Naive thymus-derived CD4-positive, alpha-beta T cell (primary cell): ENCODE data around the gene LRRC4C. TPM values are rescaled to one million over a fixed set of nuclear protein-coding genes. Genes with fewer than 3 reads are reported as not detected.

Experiments
- ATAC-seq: fragments of 150-1000 bp; cut with Tn5 transposase; 2 replicates; pipeline ENCODE4 v1.10.0; 2021; ENCODE audit warnings: mild to moderate bottlenecking, moderate library complexity
- CTCF ChIA-PET: fragments of 350-600 bp; sonication (Branson Sonifier 250); formaldehyde crosslinking; loops from one replicate; lab custom pipeline; 2021; ENCODE audit warnings: antibody characterized with exemption; lab: Charles Lee
- POLR2A ChIA-PET: fragments of 350-600 bp; sonication (Branson Sonifier 250); formaldehyde crosslinking; loops from one replicate; lab custom pipeline; 2021; ENCODE audit warnings: antibody characterized with exemption, inconsistent platforms; lab: Charles Lee
- DNase-seq, 9 donors: peaks; one replicate each; pipeline versions ENCODE4 v3.0.0 to v3.0.0-alpha.2; 2020 to 2022; ENCODE audit warnings: mixed read lengths in 1 of 9
- H3K27ac ChIP-seq: one replicate; pipeline ENCODE4 v1.7.0; 2013; ENCODE audit warnings: mild to moderate bottlenecking, low read depth, low read length, moderate library complexity
- H3K27me3 ChIP-seq, 2 donors: one replicate each; pipeline ENCODE4 v1.7.0; 2013; ENCODE audit warnings: low read length in 2 of 2, mild to moderate bottlenecking in 2 of 2, moderate library complexity in 2 of 2; ENCODE audit not compliant: control insufficient read depth in 2 of 2, insufficient read depth in 2 of 2
- H3K36me3 ChIP-seq, 3 experiments: 1 replicate in 2 of 3; 2 replicates in 1 of 3; pipeline ENCODE4 v1.7.0; 2013; ENCODE audit warnings: low read length in 3 of 3, mild to moderate bottlenecking in 3 of 3, moderate library complexity in 1 of 3; ENCODE audit not compliant: insufficient read depth in 3 of 3, control insufficient read depth in 2 of 3
- H3K4me1 ChIP-seq, 2 donors: one replicate each; pipeline ENCODE4 v1.7.0; 2013; ENCODE audit warnings: low read length in 2 of 2, mild to moderate bottlenecking in 2 of 2, moderate library complexity in 1 of 2; ENCODE audit not compliant: control insufficient read depth in 2 of 2, insufficient read depth in 2 of 2
- H3K4me3 ChIP-seq: 2 replicates; pipeline ENCODE4 v1.7.0; 2013; ENCODE audit warnings: mild to moderate bottlenecking, low read length
- H3K9me3 ChIP-seq, 3 experiments: 1 replicate in 2 of 3; 2 replicates in 1 of 3; pipeline ENCODE4 v1.7.0; 2013; ENCODE audit warnings: low read length in 3 of 3; ENCODE audit not compliant: control insufficient read depth in 2 of 3
- H3K27ac Mint-ChIP-seq, 9 donors: one replicate each; pipeline ENCODE4 v1.8.0; 2020 to 2022; ENCODE audit warnings: mixed read lengths in 9 of 9, mild to moderate bottlenecking in 8 of 9, moderate library complexity in 5 of 9, inconsistent platforms in 2 of 9
- H3K27me3 Mint-ChIP-seq, 5 donors: one replicate each; pipeline ENCODE4 v1.8.0; 2021 to 2022; ENCODE audit warnings: mixed read lengths in 5 of 5, mild to moderate bottlenecking in 1 of 5
- H3K36me3 Mint-ChIP-seq, 5 donors: one replicate each; pipeline ENCODE4 v1.8.0; 2020 to 2022; ENCODE audit warnings: mixed read lengths in 5 of 5, mild to moderate bottlenecking in 3 of 5, inconsistent platforms in 1 of 5
- H3K4me1 Mint-ChIP-seq, 7 donors: one replicate each; pipeline ENCODE4 v1.8.0; 2020 to 2022; ENCODE audit warnings: mixed read lengths in 7 of 7, mild to moderate bottlenecking in 3 of 7, inconsistent platforms in 1 of 7
- H3K4me3 Mint-ChIP-seq, 10 donors: one replicate each; pipeline ENCODE4 v1.8.0; 2020 to 2022; ENCODE audit warnings: mild to moderate bottlenecking in 10 of 10, mixed read lengths in 10 of 10, moderate library complexity in 6 of 10, inconsistent platforms in 2 of 10
- H3K9me3 Mint-ChIP-seq, 11 donors: one replicate each; pipeline ENCODE4 v1.8.0; 2020 to 2022; ENCODE audit warnings: mixed read lengths in 11 of 11, mild to moderate bottlenecking in 4 of 11, inconsistent platforms in 1 of 11, moderate library complexity in 1 of 11
- intact Hi-C, 2 donors: fragments of 100-400 bp; cut with micrococcal nuclease; formaldehyde crosslinking; loops; one replicate each; pipeline ENCODE4 v1.15.1; 2023
- polyA plus RNA-seq, 2 donors: library from polyadenylated mRNA; unstranded; fragments of 300-500 nt; fragmentation: Illumina TruSeq; gene quantifications; one replicate each; pipeline ENCODE4 v1.2.3, GENCODE V29; 2021
- total RNA-seq, 6 experiments: library from RNA in 5 of 6; stranded (reverse) in 5 of 6; gene quantifications; 1 replicate in 5 of 6; 2 replicates in 1 of 6; pipeline ENCODE4 v1.2.3 and lab custom pipeline; 2021 to 2026

Gene LRRC4C
- total and polyA plus RNA-seq, 7 experiments from 2014 or later: not detected

DNA sequence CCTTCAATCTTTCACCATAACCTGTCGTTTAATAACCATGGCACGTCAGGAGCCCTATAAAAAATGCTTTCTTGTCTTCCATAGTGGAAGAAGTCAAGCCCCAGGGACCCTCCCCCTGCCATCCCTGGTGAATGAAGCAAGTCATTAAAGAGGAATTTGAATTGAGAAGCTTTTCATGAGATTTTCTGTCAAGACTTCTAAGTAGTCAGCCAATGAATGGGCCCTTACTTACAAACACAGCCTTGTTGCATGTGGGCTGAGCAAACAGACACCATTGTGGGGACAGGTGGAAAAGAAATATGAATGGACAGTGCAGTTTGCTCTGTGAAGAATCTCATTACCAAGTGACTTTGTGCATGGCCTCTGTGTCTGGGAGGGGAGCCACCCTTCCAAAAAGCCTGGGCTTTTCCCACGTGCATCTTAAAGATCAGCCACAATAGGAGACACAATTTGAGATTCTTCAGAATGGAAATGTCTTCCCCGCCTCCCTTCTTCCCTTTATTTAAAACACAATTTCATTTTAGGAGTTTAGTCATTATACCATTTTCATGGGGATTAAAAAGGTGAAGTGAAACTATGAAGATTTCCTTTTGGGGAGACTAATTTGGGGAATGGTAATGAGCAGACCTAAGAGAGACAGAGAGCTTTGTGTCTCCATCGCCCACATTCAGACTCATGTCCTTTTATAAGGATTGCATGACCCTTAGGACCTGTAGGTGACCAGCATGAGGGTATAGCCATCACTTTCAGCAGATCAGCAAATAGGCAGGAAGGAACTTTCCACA, 152.0 kb downstream of the LRRC4C start:
- intact Hi-C loops: no loop called here
- Mint-ChIP-seq H3K36me3 (no peaks in the 10 kb centered on the region), H3K27ac (no peak overlapping the region), H3K4me1 (no peaks in the 10 kb centered on the region), H3K27me3 (no peaks in the 10 kb centered on the region), H3K4me3 (no peak overlapping the region), H3K9me3 (peaks cover 2 to 16% (median 9%) of the 10 kb centered on the region in 11 donors)
- ATAC-seq (no peak), DNase-seq (no peak)
- Histone ChIP-seq H3K4me3 (no peak overlapping the region), H3K27ac (no peak overlapping the region), H3K27me3 (no peaks in the 10 kb centered on the region), H3K36me3 (no peaks in the 10 kb centered on the region), H3K9me3 (no peaks in the 10 kb centered on the region), H3K4me1 (no peaks in the 10 kb centered on the region)
- CTCF ChIA-PET: no interaction called here
- POLR2A ChIA-PET: no interaction called here

DNA sequence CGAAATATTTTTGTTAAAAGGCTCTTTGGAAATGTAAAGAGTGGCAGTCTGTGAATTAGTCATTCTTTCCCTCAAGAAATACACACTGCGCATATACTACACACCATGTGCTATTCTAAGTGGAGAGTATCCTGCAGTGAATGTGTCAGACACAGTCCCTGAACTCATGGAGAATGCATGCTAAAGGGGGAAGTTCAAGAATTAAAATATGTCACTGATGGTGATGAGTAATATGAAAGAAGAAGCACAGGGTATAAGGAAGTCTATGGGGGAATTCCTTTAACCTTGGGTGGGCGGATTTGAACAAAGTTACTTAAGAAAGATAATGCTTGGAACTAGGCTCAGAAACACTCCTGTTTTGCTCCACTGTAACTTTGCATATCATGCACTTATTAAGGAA, 153.0 kb downstream of the LRRC4C start:
- H3K27me3 ChIP-seq: no peaks in the 10 kb centered on the region
- H3K4me1 Mint-ChIP-seq: no peaks in the 10 kb centered on the region
- no peaks in the 10 kb centered on the region for H3K36me3 ChIP-seq
- H3K36me3 Mint-ChIP-seq: no peaks in the 10 kb centered on the region
- POLR2A ChIA-PET: no interaction called here
- no peaks in the 10 kb centered on the region for H3K4me1 ChIP-seq
- H3K27ac ChIP-seq: no peak overlapping the region
- H3K9me3 Mint-ChIP-seq: peaks cover 2 to 11% (median 8%) of the 10 kb centered on the region in 11 donors
- no peak for ATAC-seq
- CTCF ChIA-PET: no interaction called here
- H3K9me3 ChIP-seq: no peaks in the 10 kb centered on the region
- no peak overlapping the region for H3K4me3 Mint-ChIP-seq
- intact Hi-C loops: no loop called here
- no peak for DNase-seq
- H3K4me3 ChIP-seq: no peak overlapping the region
- H3K27ac Mint-ChIP-seq: no peak overlapping the region
- no peaks in the 10 kb centered on the region for H3K27me3 Mint-ChIP-seq

DNA sequence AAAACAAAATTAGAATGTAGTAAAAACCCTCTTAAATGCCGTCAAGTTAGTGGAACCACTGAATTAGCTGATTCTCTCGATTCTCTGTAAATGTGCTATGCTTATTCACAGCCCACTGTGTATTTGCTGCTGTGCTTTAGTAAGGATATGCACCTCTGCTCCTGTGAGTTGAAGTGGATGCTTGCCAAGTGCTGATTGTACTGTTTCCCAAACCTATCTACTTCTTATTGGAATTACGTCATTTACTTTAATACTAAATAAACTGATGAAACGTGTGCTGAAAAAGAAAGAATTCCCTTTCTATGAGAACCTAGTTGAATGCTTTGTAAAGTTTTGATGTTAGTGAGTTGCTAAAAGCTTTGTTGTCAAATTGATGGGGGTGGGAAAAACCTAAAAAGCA, 158.4 kb downstream of the LRRC4C start:
- Mint-ChIP-seq H3K9me3 (peaks cover 0 to 6% (median 2%) of the 10 kb centered on the region in 11 donors), H3K36me3 (no peaks in the 10 kb centered on the region), H3K4me3 (no peak overlapping the region), H3K27me3 (no peaks in the 10 kb centered on the region), H3K4me1 (no peaks in the 10 kb centered on the region), H3K27ac (no peak overlapping the region)
- ATAC-seq (no peak), DNase-seq (no peak)
- intact Hi-C loops: no loop called here
- CTCF ChIA-PET: no interaction called here
- H3K36me3 ChIP-seq: no peaks in the 10 kb centered on the region
- H3K27me3 ChIP-seq: no peaks in the 10 kb centered on the region
- POLR2A ChIA-PET: no interaction called here
- no peaks in the 10 kb centered on the region for H3K4me1 ChIP-seq
- no peak overlapping the region for H3K4me3 ChIP-seq
- no peak overlapping the region for H3K27ac ChIP-seq
- no peaks in the 10 kb centered on the region for H3K9me3 ChIP-seq

DNA sequence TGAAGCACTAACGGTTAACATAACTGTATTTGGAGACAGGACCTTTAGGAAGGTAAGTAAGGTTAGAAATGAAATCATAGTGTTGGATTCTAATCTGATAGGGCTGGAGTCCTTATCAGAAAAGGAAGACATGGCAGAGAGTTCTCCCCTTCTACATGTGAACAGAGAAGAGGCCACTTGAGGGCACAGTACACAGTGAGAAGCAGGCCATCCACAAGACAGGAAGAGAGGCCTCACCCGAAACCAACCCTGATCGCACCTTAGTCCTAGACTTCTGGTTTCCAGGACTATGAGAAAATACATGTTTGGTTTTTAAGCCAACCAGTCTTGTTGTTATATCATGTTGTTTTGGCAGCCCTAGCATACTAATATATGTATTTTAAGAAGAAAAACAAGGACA, 170.0 kb downstream of the LRRC4C start:
- H3K27ac ChIP-seq: no peak overlapping the region
- Mint-ChIP-seq H3K4me1 (no peaks in the 10 kb centered on the region), H3K9me3 (peaks cover 0 to 23% (median 3%) of the 10 kb centered on the region in 11 donors), H3K27me3 (no peaks in the 10 kb centered on the region), H3K4me3 (no peak overlapping the region), H3K36me3 (no peaks in the 10 kb centered on the region), H3K27ac (no peak overlapping the region)
- no peak for DNase-seq
- no peaks in the 10 kb centered on the region for H3K27me3 ChIP-seq
- no peak overlapping the region for H3K4me3 ChIP-seq
- H3K9me3 ChIP-seq: no peaks in the 10 kb centered on the region
- CTCF ChIA-PET: no interaction called here
- intact Hi-C loops: no loop called here
- H3K4me1 ChIP-seq: no peaks in the 10 kb centered on the region
- ATAC-seq: no peak
- POLR2A ChIA-PET: no interaction called here
- no peaks in the 10 kb centered on the region for H3K36me3 ChIP-seq

DNA sequence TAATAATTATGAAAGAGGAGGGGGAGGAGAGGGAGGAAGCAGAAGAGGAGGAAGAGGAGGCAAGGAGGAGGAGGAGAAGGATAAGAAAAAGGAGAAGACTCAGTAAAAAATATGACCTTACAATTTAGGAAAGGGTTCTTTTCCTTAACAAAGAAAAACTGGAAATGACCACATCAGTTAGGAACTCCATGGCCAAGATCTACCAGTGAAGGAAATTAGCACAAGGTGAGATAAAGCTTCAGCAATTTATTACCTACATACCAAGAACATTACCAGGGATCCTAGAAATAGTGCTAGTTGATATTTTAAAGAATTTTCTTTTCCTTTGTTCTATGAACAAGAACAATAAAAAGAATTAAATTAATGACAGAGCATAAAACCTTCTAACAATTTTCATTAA, 172.7 kb downstream of the LRRC4C start:
- H3K27ac Mint-ChIP-seq: no peak overlapping the region
- Histone ChIP-seq H3K27ac (no peak overlapping the region), H3K4me1 (no peaks in the 10 kb centered on the region), H3K9me3 (no peaks in the 10 kb centered on the region), H3K27me3 (no peaks in the 10 kb centered on the region), H3K36me3 (no peaks in the 10 kb centered on the region), H3K4me3 (no peak overlapping the region)
- H3K36me3 Mint-ChIP-seq: no peaks in the 10 kb centered on the region
- H3K4me1 Mint-ChIP-seq: no peaks in the 10 kb centered on the region
- ATAC-seq (no peak), DNase-seq (no peak)
- intact Hi-C loops: no loop called here
- no peak overlapping the region for H3K4me3 Mint-ChIP-seq
- no peaks in the 10 kb centered on the region for H3K27me3 Mint-ChIP-seq
- ChIA-PET POLR2A (no interaction called here), CTCF (no interaction called here)
- peaks cover 0 to 23% (median 5%) of the 10 kb centered on the region in 11 donors for H3K9me3 Mint-ChIP-seq

DNA sequence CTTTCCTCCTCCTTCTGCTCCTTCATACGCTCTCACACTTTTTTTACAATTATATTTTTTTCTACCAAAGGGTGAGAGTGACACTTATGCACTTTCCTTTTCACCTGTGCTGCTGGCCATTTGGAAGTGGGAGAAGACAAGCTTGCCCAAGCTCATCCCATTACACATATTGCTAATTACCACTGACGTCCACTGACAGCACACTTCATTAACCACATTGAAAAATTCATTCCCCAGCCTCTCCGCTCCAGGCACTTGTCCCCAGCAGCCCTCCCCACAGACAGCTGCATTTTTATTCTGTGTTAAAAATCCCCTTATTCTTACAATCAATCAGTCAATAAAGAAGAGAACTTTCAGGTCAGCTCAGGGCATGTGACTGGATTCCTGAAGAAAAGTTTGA, 175.1 kb downstream of the LRRC4C start:
- H3K9me3 Mint-ChIP-seq: peaks cover 0 to 19% (median 5%) of the 10 kb centered on the region in 11 donors
- H3K27ac Mint-ChIP-seq: no peak overlapping the region
- Histone ChIP-seq H3K9me3 (no peaks in the 10 kb centered on the region), H3K4me1 (no peaks in the 10 kb centered on the region), H3K36me3 (no peaks in the 10 kb centered on the region), H3K27me3 (no peaks in the 10 kb centered on the region), H3K4me3 (no peak overlapping the region), H3K27ac (no peak overlapping the region)
- H3K36me3 Mint-ChIP-seq: no peaks in the 10 kb centered on the region
- no peaks in the 10 kb centered on the region for H3K27me3 Mint-ChIP-seq
- no peaks in the 10 kb centered on the region for H3K4me1 Mint-ChIP-seq
- ATAC-seq (no peak), DNase-seq (no peak)
- intact Hi-C loops: no loop called here
- POLR2A ChIA-PET: no interaction called here
- H3K4me3 Mint-ChIP-seq: no peak overlapping the region
- CTCF ChIA-PET: no interaction called here

DNA sequence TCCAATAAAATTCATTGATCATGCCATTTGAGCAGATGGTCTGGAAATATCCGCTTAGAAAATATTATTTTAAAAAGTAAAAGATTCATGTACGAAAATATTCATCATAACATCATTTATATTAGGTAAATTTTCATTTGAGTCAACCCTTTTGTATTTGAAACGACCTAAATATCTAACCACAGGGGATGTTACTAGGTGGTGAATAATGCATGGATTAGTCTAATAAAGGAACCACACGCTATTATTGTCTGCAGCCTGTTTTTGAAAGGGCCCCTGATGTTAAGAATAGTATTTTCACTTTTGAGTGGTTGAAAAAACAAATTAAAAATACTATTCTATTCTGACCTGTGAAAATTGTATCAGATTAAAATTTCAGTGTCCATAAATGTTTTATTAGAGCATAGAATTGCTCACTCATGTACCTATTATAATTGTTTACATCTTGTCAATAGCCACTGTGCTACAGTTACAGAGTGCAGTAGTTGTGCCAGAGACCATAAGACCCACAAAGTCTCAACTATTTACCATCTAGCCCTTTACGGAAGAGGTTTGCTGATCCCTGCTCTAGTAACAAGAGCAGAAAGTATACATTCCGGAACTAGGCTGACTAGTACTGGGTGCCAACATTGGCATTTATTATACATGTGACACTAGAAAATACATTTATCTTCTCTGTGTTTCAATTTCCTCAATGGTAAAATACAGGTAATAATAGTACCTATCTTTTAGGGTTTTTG, 176.1 kb downstream of the LRRC4C start:
- Mint-ChIP-seq H3K36me3 (no peaks in the 10 kb centered on the region), H3K27me3 (no peaks in the 10 kb centered on the region), H3K27ac (no peak overlapping the region), H3K9me3 (peaks cover 0 to 17% (median 5%) of the 10 kb centered on the region in 11 donors), H3K4me1 (no peaks in the 10 kb centered on the region), H3K4me3 (no peak overlapping the region)
- DNase-seq (no peak), ATAC-seq (no peak)
- ChIA-PET POLR2A (no interaction called here), CTCF (no interaction called here)
- H3K27me3 ChIP-seq: no peaks in the 10 kb centered on the region
- H3K4me1 ChIP-seq: no peaks in the 10 kb centered on the region
- H3K27ac ChIP-seq: no peak overlapping the region
- intact Hi-C loops: no loop called here
- no peaks in the 10 kb centered on the region for H3K36me3 ChIP-seq
- H3K4me3 ChIP-seq: no peak overlapping the region
- no peaks in the 10 kb centered on the region for H3K9me3 ChIP-seq
